NCI-H82 treated with DMSO at 0.1 percent for 48 hours (cell line): ENCODE data around the gene RERG.

ENCODE experiments used
- DNase-seq: peaks from one replicate; lab custom pipeline; 2025; ENCODE audit not compliant: unreplicated experiment; lab: John Stamatoyannopoulos, UW

Gene RERG

DNA sequence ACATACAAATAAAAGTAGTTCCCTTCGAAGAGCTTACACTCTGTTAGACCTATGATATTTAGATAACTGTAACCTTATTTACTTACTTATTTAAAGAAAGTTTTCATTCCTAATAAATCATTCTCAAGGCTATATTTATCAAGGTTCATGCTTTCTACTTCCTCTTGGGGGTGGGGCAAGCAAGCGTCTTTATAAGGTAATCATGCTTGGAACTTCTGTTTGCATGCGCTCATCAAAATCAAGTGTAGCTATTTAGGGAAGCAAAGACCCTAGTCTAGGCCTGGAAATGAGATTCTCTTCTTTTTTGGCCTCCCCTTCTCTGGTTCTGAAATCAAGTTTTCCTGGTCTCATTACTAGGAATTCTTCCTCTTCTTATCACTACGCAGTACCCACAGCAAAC, 766 bp downstream of the RERG start:
- no peak for DNase-seq

DNA sequence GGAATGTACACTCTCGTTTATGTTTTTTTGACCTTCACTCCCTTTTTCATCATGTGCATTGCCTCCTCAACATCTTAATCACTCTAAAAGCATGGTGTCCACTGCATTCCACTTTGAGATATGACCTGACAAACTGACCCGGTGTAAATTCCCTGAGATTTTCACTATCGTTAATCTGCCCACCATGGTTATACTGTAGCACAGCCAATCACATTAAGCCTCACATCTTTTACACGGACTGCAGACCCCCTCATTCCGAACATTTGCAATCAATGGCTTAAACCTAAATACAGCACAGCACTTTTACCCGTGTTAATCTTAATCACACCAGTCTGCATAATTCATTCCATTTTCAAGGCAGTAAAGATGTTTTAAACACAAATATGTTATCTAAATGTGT, 2.4 kb downstream of the RERG start:
- DNase-seq = no peak

GRCh38 chr12:15216036-15216889, 5.0 kb downstream of the RERG start:
- DNase-seq = peak; percentile 27

- no peak for DNase-seq
Measured at GRCh38 chr12:15214851-15215601, 6.2 kb downstream of the RERG start.

DNA sequence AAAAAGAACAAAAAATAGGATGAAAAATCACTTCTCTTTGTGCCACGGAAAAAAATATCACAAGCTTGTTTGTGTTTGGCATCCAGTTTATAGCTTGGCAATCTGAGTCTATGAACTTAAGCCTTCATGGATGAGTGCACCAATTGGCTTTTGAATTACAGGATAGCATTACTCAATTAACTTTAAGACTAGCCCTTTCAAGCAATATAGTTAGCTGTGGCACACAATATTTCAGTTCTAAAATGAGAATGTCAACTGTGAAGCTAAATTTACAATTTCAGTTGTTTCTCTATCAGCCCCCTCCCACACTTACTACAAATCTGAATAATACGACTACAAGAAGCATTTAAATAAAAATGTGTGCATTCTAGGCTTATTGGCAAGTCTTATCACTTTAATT, 8.3 kb downstream of the RERG start:
- DNase-seq = peak; percentile 56

GRCh38 chr12:15209782-15210181, 11.4 kb downstream of the RERG start:
- DNase-seq = no peak

DNA sequence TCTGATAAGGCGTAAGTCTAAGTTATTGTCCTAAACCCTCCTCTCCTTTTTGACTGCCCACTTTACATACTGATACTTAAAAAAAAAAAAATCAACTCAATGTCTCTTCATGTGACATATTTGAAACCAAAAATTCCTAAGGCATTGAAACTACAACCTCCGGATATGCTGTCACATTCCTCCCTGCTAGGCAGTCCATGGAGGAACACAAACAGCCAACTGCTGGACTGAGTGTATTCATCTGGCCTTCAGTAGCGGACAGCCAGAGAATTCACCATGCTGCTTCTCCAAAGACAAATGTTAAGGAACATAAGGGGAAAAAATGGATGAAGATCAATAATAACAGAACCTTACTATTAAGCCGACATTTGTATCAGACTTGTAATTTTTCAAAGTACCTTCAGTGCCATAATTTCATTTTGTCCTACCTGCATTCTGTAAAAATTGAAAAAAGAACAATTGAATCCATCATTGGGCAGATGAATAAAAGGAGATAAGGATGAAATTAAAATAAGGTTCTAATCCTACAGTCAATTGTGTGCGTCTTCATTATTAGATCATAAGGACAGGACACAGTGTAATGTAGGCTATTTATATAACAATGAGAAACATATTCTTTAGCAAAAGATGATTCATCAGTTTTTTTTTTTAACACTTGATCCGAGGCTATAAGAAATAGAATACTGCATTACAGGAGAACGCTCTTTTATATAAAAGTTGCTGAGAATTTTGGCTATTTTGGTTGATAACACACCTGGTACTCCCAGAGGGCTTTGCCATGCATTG, 12.2 kb downstream of the RERG start:
- no peak for DNase-seq

- DNase-seq = no peak
Measured at GRCh38 chr12:15208140-15208539, 13.1 kb downstream of the RERG start.

DNA sequence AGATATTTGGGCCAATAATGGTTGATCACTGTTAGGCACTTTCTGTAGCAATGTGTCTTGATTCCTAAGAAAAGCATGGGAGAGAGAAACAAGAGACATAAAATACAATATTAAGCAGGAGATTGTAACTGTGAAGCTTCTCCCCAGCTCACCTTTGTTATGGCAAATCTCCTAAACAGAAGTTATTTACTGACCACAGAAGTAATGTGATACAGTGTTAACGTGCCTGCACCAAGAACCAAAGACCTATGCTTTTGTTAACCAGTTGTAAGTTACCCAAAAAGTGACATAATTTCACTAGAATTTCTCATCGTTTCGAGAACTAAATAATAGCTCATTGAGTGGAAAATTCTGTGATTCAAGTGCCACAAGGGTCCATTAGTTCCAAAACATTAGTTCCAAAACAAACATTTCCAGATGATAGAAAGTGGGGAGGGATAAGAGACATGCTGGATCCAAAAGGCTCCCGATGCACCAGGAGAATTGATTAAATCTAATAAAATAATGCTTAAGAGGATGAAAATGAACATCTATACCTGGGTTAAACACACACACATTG, 14.3 kb downstream of the RERG start:
- no peak for DNase-seq

DNA sequence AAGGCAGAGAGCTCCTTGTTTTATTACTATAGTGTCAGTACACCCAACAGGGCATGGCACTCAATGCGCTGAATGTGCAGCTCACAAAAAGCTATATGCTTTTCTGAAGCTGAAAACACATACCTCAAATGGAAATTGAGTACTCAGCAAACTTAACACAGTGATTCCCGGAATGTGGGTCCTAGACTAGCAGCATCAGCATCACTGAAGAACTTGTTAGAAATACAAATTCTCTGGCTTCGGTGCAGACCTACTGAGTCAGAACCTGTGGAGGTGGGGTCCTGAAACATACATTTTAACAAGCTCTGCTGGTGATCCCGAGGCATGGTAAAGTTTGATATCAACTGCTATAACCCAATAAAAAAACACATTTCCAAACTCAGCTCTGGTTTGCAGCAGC, 14.9 kb downstream of the RERG start:
- DNase-seq = no peak

DNA sequence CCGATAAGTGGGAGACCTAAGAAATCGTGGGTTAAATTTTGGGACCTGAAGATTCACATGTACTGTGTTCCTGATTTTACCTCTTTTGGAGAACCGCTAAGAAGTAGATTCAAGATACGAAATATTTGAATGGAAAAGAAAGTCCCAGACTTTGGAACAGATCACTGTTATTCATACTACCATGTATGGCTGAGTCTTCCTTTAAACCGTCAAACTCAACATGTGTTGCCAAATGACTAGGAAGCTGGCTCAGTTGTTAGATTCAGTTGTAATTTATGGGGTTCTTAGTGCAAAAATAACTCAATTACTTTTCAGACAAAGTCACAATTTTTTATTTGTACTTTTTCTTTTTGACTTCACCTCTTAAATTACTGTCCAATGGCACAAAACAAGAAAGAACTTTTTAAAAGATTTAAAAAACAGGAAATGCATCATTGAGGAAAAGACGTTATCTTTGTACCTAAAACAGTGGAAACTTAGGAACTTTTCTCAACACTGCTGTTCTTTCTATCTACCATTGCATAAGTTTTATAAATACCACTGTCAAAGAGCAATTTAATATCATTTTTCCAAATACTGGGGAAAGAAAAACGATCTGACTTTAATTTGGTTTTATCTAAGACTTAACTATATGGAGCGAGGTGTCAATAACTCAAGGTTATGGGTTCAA, 15.7 kb downstream of the RERG start:
- DNase-seq = no peak

DNA sequence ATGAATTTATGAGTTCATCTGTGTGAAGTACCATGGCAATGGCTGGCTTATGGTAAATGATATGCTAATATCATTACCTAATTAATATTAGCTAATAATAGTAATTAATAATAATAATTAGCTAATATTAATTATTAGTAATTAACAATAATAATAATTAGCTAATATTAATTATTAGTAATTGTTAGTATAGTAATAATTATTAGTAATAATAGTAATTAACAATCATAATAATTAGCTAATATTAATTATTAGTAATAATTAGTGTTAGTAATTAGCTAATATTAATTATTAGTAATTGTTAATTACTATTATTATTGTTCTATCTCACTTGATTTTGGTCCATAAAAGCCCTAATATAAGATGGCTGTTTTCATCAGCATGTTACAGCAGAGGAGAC, 19.8 kb downstream of the RERG start:
- no peak for DNase-seq

GRCh38 chr12:15201056-15201455, 20.2 kb downstream of the RERG start:
- no peak for DNase-seq

- DNase-seq = no peak
Measured at GRCh38 chr12:15200641-15201040, 20.6 kb downstream of the RERG start.

GRCh38 chr12:15199930-15200329, 21.3 kb downstream of the RERG start:
- DNase-seq = no peak

DNA sequence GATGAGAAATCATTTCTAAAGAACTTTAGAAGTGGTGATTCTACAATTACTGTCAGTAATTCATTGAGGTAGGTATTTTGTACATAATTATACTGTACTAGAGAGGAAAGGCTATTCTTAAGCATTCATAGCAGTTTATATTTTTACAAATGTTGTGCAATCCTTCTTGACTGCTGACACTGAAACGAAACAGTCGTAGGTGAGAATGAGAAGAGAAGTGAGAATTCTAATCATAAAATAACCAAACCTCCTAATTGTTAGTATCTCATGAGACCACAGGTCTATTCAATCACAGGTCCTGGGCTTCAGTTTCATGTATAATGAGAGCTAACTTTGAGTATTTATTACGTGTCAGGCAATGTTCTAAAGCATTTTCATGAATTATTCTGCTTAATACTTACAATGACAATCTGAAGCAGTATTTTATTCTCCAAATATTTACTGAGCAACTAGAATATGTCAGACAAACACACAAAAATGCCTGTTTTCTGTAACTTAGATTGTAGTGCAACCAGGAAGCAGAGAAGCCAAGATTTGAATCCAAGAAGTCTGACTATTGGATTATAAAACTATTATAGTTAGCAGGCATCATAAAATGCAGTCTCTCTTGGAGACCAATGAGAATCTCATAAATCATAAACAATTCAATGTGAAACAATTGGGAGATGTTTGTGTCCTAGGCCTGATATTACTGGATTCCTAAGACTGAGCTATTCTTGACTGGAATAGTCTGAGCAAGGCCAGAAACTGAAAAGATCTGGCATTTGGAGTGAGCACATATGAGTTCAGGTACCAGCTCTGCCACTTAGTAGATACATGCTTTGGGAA, 24.3 kb downstream of the RERG start:
- no peak for DNase-seq

DNA sequence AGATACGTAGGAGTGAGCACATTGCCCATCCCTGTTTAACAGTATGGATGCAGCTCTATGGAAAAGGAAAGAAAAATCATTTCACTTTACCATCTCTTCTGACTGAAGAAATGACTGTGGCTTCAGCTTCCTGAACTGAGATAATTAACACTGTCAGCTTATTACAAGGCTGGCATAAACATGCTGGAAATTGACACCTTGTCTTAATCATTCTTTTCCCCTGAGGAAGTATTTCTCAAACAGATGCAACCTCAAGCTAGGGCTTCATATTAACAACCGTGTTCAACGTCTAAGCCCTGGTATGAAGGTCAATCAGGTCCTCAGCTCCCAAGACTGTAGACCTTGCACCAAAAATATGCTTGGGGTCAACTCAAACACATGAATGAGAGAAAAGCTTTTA, 25.0 kb downstream of the RERG start:
- no peak for DNase-seq

DNA sequence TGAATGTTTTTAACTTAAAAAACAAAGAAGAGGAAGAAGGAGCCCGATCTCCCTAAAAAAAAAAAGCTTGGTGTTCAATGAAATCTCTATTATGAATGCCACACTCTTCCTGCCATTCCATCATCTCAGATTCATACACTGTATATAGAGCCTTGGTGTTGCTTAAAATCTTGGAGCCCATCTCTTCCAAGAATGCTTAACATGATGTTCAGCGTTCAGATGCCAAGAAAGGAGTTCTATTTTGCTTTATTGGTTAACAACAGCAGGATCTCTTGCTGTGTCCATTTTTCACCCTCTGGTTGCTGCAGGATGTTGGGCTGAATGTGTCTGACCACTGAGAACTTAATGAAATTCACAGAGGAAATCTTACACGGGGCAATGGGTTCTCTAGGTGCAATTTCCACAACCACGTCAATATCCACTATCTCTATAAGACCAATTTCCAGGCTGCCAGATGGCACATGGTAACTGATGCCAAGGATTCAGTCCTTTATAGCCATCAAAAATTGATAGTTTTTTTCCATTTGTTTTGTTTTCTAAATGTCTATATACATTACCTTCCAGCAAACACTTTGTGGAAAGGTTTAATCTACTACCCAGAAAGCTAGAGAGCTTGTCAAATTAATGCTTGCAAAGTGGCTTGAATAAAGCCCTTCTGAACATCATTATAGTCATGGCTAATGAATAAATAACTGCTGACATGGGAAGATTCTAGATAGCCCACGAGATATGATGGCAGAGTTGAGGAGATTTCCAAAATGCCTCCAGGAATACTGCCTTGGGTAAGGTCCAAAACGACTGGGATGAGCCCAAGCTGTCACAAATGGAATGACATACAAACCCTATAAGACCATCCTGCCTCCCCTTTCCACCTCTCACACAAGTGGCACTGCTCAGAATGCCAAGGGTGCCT, 26.5 kb downstream of the RERG start:
- no peak for DNase-seq

GRCh38 chr12:15193946-15194345, 27.3 kb downstream of the RERG start:
- no peak for DNase-seq
